PFSK-1 (cell line): ENCODE measurements around the gene CEP63.

Experiments
- FOXP2 ChIP-seq: optimal IDR thresholded peaks from 2 replicates; pipeline ENCODE3; 2011; ENCODE audit warnings: borderline replicate concordance, control low read depth, inconsistent platforms; ENCODE audit not compliant: insufficient read depth; ENCODE audit errors: extremely low read length, extremely low read depth
- POLR2AphosphoS5 ChIP-seq: IDR thresholded peaks from 2 replicates; pipeline ENCODE4 v1.6.1; 2012; ENCODE audit warnings: low read depth, mild to moderate bottlenecking, control low read depth, low read length, moderate library complexity
- SIN3A ChIP-seq: IDR thresholded peaks from 2 replicates; pipeline ENCODE4 v1.6.1; 2012; ENCODE audit warnings: mild to moderate bottlenecking, low read length, moderate library complexity, borderline replicate concordance; ENCODE audit not compliant: insufficient read depth
- TAF1 ChIP-seq: IDR thresholded peaks from 2 replicates; pipeline ENCODE4 v1.6.1; 2012; ENCODE audit warnings: low read length, control low read depth, borderline replicate concordance; ENCODE audit not compliant: insufficient read depth
- TF ChIP-seq, protein P1 (sequence below), 2 experiments: IDR thresholded peaks; 2 replicates each; pipeline versions ENCODE4 v1.6.1 to v1.8.0; 2011 to 2012; ENCODE audit warnings: low read depth in 2 of 2, low read length in 2 of 2, control low read depth in 1 of 2, inconsistent platforms in 1 of 2, mild to moderate bottlenecking in 1 of 2, moderate library complexity in 1 of 2; ENCODE audit not compliant: insufficient read depth in 1 of 2

- TF ChIP-seq POLR2AphosphoS5 (no peak), SIN3A (no peak), TAF1 (no peak), FOXP2 (no peak)
- TF ChIP-seq, protein P1, sequence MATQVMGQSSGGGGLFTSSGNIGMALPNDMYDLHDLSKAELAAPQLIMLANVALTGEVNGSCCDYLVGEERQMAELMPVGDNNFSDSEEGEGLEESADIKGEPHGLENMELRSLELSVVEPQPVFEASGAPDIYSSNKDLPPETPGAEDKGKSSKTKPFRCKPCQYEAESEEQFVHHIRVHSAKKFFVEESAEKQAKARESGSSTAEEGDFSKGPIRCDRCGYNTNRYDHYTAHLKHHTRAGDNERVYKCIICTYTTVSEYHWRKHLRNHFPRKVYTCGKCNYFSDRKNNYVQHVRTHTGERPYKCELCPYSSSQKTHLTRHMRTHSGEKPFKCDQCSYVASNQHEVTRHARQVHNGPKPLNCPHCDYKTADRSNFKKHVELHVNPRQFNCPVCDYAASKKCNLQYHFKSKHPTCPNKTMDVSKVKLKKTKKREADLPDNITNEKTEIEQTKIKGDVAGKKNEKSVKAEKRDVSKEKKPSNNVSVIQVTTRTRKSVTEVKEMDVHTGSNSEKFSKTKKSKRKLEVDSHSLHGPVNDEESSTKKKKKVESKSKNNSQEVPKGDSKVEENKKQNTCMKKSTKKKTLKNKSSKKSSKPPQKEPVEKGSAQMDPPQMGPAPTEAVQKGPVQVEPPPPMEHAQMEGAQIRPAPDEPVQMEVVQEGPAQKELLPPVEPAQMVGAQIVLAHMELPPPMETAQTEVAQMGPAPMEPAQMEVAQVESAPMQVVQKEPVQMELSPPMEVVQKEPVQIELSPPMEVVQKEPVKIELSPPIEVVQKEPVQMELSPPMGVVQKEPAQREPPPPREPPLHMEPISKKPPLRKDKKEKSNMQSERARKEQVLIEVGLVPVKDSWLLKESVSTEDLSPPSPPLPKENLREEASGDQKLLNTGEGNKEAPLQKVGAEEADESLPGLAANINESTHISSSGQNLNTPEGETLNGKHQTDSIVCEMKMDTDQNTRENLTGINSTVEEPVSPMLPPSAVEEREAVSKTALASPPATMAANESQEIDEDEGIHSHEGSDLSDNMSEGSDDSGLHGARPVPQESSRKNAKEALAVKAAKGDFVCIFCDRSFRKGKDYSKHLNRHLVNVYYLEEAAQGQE (IDR thresholded peaks at IDR 0.05; ENCODE audit: insufficient read depth in 1 of 2, low read depth in 2 of 2, low read length in 2 of 2), result no peak
These were observed 73.7 kb downstream of the CEP63 start for GRCh38 chr3:134559591-134559990.
